Umbilical cord (tissue), 2 donors: ENCODE data around the gene MEX3C. TPM values are rescaled to one million over a fixed set of nuclear protein-coding genes. Genes with fewer than 3 reads are reported as not detected.

Experiments
- DNase-seq: peaks from one replicate; pipeline ENCODE4 v3.0.0-alpha.2; 2015; ENCODE audit warnings: low spot score
- total RNA-seq: library from RNA; depleted of rRNA; stranded (reverse); fragments of >200 nt; gene quantifications from one replicate; pipeline ENCODE4 v1.2.3, GENCODE V29; 2014; ENCODE audit warnings: low replicate concordance; ENCODE audit not compliant: insufficient read depth

The MEX3C gene
- 50.3 TPM for total RNA-seq

DNA sequence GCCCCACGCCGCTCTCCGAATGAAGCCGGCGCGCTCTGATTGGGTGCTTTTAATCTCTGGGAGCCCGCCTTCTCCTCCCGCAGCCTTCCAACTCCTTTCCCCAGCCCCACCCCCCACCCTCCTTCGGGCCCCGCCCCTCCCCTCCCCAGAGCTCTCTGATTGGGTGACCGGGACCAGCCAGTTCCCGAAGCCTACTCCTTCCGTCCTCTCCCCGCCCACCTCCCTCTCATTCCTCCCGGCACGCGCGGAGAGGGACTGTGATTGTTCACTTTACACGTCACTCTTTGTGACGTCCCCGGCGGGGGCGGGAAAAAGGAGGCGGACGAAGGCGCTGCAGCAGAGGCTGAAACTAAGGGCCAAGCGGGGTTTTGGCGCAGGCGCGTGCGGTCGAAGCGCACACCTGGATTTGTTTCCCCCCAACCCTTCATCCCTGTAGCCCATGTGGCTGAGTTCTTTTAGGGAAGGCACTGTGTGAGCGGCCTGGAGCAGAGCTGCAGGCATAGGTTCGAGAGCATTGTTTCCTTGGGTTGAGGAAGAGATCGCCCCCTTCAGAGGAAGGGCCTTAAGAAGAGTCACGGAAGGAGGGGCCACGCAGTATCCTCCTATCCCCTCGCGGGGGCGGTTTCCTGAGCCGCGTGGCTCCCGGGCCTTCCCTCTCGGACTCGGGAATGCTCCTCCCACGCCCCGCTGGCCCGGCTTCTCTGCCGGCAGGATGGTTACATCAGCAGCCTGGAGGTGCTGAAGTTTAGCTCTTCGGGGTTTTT is at the start of gene MEX3C:
Gene MEX3C (minus strand): TSS at position 21 of the 764 bp plus-strand sequence. CDS start 361 bp downstream, outside the sequence.
- DNase-seq, result peak; percentile 100

GRCh38 chr18:51241226-51241625 is 43.7 kb upstream of the MEX3C start:
- DNase-seq, result no peak

- DNase-seq, result peak; percentile 64
Measured at GRCh38 chr18:51236225-51236624, 38.7 kb upstream of the MEX3C start.

- peak; percentile 67 for DNase-seq
Measured at GRCh38 chr18:51235009-51235789, 37.7 kb upstream of the MEX3C start.

GRCh38 chr18:51234117-51235008 is 36.9 kb upstream of the MEX3C start:
- no peak for DNase-seq

DNA sequence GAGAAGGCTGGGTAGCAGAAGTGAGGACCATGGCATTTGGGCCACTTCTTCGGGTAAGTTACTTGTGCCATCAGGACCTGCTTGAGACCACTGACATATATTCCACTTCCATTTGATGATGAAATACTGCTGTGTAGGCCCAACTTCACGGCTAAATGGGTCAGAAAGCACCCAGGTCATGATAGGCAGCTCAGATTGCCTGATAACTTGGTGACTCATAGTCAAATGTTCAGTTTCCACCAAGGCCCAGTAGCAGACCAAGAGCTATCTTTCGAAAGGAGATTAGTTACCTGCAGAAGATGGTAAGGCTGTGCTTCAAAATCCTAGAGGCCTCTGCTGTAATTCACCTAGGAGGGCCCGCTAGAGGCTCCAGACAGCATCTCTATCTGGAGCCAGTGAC is 31.8 kb upstream of the MEX3C start:
- DNase-seq, result no peak

DNA sequence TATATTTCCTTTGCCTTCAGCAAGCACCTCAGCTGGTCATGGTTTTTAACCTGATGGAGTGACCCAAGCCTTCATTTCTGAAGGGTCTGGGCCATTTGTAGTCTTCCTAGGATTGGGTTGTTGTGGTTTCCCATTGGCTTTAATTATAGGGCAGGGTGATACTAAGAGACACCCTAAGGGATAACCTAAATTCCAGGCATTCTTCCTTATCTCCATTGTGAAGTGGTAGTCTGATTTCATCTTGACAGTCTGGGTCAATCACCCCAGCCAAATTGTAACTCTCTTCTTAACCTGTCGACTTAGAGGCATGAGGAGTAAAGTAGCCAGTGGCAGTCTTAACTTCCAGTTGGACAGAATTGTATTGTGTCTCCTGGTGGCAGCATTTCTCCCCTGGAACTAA is 30.2 kb upstream of the MEX3C start:
- no peak for DNase-seq

DNA sequence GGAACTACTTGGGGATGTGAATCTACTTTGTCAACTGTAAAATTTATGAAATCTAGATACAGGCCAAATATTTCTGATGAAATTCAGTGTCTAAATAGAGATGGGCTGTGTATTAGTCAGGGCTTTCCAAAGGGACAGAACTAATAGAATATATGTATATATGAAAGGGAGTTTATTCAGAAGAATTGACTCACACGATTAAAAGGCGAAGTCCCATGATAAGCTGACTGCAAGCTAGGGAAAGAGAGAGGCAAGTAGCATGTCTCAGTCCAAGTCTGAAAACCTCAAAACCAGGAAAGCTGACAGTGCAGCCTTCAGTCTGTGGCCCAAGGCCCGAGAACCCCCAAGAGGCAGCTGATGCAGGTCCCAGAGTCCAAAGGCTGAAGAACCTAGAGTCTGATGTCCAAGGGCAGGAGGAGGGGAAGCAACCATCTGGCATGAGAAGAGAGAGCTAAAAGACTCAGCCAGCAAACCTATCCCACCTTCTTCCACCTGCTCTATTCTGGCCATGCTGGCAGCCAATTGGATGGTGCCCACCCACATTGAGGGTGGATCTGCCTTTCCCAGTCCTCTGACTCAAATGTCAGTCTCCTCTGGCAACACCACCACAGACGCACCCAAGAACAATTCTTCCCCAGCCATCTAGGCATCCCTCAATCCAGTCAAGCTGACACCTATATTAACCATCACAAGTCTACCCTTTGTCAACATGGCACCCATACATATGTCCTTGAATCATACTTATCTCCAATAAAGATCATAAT is 29.3 kb upstream of the MEX3C start:
- no peak for DNase-seq

GRCh38 chr18:51226068-51226467 is 28.6 kb upstream of the MEX3C start:
- no peak for DNase-seq

DNA sequence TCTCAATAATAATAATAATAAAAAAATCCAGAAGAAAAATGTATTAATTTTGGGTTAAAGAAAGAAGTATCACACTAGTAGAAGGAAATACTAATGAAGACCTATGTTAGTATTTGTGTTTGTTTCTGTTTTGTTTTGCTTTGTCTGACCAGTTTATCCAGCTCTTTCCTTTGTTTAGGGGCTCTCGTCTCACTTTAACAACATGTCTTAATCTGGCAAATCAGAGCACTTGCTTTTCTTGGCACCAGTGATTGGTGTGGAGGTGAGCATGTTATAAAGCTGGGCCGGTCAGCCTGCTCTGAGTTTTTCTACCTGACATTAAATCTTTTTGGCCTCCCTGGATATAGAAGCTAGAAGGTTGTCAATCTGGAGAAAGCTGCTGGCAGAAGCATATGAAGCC is 15.1 kb upstream of the MEX3C start:
- no peak for DNase-seq

DNA sequence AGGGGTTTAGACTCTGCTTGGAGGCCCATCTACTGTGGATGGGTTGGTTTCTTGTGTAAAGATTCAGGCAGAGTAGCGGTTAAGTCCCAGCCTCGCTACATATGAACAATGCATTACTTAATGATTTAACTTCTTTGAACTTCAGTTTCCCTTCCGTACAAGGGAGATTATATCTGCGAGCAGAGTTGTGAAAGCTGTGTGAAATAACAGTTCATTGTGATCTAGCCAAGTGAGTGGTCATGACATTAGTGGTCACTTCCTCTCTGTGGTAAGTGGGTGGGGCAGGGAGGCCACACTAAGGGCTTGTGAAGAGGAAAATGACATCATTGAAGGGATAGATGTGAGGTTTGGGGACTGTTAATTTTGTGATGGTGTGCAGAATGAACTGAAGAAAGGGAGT is 14.1 kb upstream of the MEX3C start:
- DNase-seq, result peak; percentile 30

DNA sequence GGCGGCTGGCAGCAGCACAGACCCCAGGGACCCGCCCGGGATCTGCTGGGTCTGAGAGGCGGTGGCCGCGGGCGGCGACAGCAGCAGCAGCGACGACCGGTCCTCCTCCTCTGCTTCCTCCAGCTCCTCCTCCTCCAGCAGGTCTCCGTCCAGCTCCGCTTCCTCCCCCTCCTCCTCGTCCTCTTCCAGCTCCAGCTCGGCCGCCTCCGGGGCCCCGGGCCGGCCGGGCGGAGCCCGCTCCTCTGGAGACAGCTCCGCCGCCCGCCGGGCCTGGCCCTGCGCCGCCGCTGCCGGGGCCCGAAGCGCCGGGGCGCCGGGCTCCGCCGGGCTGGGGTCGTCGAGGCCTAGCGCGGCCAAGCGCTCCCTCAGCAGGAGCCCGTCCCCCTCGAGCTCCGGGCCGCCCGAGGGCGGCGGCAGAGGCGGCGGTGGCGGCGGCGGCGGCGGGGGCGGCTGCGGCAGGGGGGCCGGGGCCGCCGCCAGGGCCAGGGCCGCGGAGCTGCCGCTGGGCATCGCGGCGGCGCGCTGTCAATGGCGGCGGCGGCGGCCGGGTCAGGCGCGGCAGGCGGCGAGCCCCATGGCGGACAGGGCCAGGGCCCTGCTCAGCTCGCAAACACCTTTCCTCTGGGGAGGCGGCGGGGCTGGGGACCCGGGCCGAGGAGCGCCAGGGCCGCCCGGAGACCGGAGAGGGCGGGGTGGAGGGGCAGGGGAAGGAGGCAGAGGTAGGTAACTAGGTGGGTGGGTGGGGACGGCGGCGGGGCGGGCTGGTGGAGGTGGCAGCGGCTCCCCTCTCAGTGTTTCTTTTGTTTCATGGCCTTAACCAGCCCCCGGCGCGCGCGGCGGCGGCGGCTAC is 445 bp downstream of the MEX3C start:
- peak; percentile 66 for DNase-seq

DNA sequence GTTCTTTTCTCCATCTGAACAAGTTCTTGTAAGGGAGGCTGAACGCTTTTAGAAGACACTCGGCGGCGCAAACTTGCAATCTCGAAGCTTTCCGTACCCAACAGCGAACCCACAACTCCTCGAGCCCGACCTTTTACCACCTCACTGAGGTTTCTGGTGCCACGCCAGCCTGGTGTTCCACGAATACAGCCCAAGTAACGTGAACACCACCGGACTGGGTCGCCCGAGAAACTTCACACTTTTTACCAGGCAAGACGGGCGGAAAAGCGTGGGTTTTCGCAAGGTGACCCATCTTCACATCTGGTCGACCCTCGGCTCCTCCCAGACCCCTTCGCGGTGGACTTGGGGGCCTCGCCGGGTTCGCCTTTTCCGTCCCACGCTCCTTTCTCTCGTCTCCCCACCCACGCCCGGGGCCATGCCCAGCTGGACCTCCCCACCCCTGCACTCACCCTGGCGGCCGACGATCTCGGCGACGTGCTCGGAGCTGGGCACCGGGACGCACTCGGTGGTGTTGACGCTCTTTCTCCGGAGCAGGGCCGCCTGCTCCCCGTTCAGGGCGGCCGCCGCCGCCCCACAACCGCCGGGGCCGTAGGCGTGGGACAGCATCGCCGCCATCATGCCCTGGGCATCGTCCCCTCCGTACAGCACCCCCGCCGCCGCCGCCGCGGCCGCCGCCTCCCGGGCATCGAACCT is 1.2 kb downstream of the MEX3C start:
- DNase-seq, result peak; percentile 42

DNA sequence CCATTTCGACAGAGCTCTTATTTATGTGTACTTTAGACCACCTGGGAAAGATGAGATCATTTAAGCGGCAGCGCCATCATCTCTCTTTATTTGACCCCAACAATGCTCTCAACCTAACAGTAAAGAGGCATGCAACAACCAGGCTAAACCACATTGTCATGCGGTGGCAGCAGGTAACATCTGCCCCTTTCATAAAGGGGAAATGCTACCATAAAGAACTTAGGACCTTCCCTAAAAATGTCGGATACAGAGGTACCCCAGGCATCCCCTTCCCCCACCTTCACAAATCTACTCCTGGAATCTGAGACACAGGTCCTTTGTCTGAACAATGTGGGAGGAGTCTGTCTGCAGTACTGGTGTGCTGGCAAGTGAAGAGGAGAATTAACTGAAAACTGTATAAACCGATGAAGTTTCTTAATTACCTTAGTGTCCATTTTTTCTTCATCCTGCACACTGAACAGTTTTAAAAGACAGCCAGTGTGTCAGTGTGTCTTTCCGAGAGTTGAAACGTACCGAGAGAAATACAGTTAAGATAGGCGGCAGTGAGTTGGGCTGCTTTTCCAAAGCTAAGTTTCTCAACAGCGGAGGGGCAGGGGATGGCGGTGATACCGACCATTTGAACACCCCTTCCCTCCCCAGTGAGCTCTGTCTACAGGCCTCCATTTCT is 1.9 kb downstream of the MEX3C start:
- peak; percentile 50 for DNase-seq

- DNase-seq, result no peak
Measured at GRCh38 chr18:51195086-51195450, 2.4 kb downstream of the MEX3C start.

DNA sequence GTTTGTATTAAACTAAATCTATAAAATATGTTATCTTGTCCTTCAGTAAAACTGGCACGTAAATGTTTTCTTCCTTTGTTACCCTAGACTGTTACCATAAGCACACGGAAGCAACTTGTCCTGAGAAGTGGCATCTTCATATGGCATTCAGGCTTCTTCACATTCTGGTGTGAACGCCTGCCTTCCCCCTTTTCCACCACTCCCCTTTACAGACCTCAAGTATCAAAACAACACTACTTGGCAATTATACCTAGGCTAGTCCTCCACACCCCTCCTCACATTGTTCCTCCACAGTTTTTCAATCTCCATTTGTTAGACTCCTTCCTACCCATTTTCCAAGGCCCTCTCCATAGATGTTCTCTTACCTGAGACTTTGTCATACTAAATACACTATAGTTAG is 2.9 kb downstream of the MEX3C start:
- DNase-seq, result no peak

GRCh38 chr18:51193621-51194287 is 3.7 kb downstream of the MEX3C start:
- DNase-seq, result no peak

GRCh38 chr18:51192696-51193095 is 4.8 kb downstream of the MEX3C start:
- DNase-seq, result no peak

DNA sequence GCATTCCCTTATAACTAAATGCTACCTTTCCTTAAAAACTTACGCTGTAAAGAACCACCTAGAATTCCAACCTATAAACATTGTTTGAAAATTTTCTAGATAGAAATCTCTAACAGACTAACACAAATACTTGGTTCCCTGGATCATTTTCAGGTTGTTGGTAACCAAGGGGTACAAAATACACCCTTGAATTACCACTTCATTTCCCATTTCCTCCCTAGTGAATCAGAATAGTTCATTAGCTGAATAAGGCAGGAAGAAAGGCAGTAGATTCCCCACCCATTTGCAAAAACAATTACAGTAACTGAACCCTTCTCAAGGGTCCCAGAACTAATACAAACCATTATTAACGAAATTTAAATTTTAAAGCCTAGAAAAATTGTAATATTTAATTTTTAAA is 5.5 kb downstream of the MEX3C start:
- DNase-seq, result no peak
